Osteoblast (primary cell): ENCODE measurements around the gene NOL3. TPM values are rescaled to one million over a fixed set of nuclear protein-coding genes. Genes with fewer than 3 reads are reported as not detected.
A peak's percentile ranks its signal among the peaks of the same experiment; 100 is the strongest.

Experiments used
- DNase-seq: peaks from one replicate; pipeline ENCODE4 v3.0.0; 2011; ENCODE audit warnings: low spot score, mixed read lengths; ENCODE audit not compliant: insufficient read length; ENCODE audit errors: missing footprints
- H2AFZ ChIP-seq: 2 replicates; pipeline ENCODE4 v1.6.0; 2011; ENCODE audit warnings: mild to moderate bottlenecking, low read length
- H3K27ac ChIP-seq: 2 replicates; pipeline ENCODE4 v1.5.1; 2011; ENCODE audit warnings: mild to moderate bottlenecking, low read depth, low read length, moderate library complexity
- H3K27me3 ChIP-seq: 2 replicates; pipeline ENCODE4 v1.6.0; 2012; ENCODE audit warnings: mild to moderate bottlenecking, control low read depth, inconsistent platforms, low read length, moderate library complexity; ENCODE audit not compliant: insufficient read depth
- H3K36me3 ChIP-seq: 2 replicates; pipeline ENCODE4 v1.5.1; 2011; ENCODE audit warnings: mild to moderate bottlenecking, low read length, control low read depth, moderate library complexity; ENCODE audit not compliant: insufficient read depth
- H3K4me1 ChIP-seq: 2 replicates; pipeline ENCODE4 v1.5.1; 2011; ENCODE audit warnings: mild to moderate bottlenecking, low read length, control low read depth, moderate library complexity; ENCODE audit not compliant: insufficient read depth
- H3K4me2 ChIP-seq: 2 replicates; pipeline ENCODE4 v1.6.0; 2011; ENCODE audit warnings: mild to moderate bottlenecking, low read length; ENCODE audit not compliant: insufficient read depth
- H3K4me3 ChIP-seq: fragments of 200-600 bp; sonication (generic); 3 replicates; pipeline ENCODE4 v1.5.1; 2012; ENCODE audit warnings: mild to moderate bottlenecking, low read length, inconsistent platforms; ENCODE audit not compliant: insufficient read depth
- H3K79me2 ChIP-seq: 2 replicates; pipeline ENCODE4 v1.6.0; 2012; ENCODE audit warnings: mild to moderate bottlenecking, low read length, control low read depth, inconsistent platforms; ENCODE audit not compliant: insufficient read depth
- H3K9me3 ChIP-seq: 2 replicates; pipeline ENCODE4 v1.5.1; 2011; ENCODE audit warnings: low read depth, low read length, control low read depth
- H4K20me1 ChIP-seq: 2 replicates; pipeline ENCODE4 v1.6.0; 2012; ENCODE audit warnings: mild to moderate bottlenecking, low read length, control low read depth; ENCODE audit not compliant: insufficient read depth
- total RNA-seq: library from RNA; depleted of rRNA; stranded (reverse); fragments of >200 nt; gene quantifications from 2 replicates; pipeline ENCODE4 v1.2.3, GENCODE V29; 2012
- TF ChIP-seq, protein P1 (sequence below): IDR thresholded peaks from 2 replicates; pipeline ENCODE4 v1.5.1; 2011; ENCODE audit warnings: mild to moderate bottlenecking, low read depth, low read length, moderate library complexity; ENCODE audit errors: extremely low read depth

Gene NOL3
- total RNA-seq, 1 donor = 10.9 TPM

GRCh38 chr16:67173323-67173722, 3.0 kb downstream of the NOL3 start:
- Histone ChIP-seq H3K4me2 (peak overlapping the region; percentile 95), H3K36me3 (no peaks in the 10 kb centered on the region), H3K79me2 (no peaks in the 10 kb centered on the region), H3K27ac (peak overlapping the region; percentile 39), H3K27me3 (no peaks in the 10 kb centered on the region), H4K20me1 (peaks cover 11% of the 10 kb centered on the region), H3K4me3 (peak overlapping the region; percentile 78), H3K9me3 (no peaks in the 10 kb centered on the region), H3K4me1 (peaks cover 22% of the 10 kb centered on the region), H2AFZ (peak overlapping the region; percentile 85)
- DNase-seq = no peak
- TF ChIP-seq, protein P1, sequence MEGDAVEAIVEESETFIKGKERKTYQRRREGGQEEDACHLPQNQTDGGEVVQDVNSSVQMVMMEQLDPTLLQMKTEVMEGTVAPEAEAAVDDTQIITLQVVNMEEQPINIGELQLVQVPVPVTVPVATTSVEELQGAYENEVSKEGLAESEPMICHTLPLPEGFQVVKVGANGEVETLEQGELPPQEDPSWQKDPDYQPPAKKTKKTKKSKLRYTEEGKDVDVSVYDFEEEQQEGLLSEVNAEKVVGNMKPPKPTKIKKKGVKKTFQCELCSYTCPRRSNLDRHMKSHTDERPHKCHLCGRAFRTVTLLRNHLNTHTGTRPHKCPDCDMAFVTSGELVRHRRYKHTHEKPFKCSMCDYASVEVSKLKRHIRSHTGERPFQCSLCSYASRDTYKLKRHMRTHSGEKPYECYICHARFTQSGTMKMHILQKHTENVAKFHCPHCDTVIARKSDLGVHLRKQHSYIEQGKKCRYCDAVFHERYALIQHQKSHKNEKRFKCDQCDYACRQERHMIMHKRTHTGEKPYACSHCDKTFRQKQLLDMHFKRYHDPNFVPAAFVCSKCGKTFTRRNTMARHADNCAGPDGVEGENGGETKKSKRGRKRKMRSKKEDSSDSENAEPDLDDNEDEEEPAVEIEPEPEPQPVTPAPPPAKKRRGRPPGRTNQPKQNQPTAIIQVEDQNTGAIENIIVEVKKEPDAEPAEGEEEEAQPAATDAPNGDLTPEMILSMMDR = no peak

- Histone ChIP-seq H3K4me2 (peak overlapping the region; percentile 95), H3K36me3 (no peaks in the 10 kb centered on the region), H3K4me1 (peaks cover 22% of the 10 kb centered on the region), H2AFZ (peak overlapping the region; percentile 85), H3K27me3 (no peaks in the 10 kb centered on the region), H3K79me2 (no peaks in the 10 kb centered on the region), H3K27ac (peak overlapping the region; percentile 39), H3K4me3 (peak overlapping the region; percentile 78), H4K20me1 (peaks cover 15% of the 10 kb centered on the region), H3K9me3 (no peaks in the 10 kb centered on the region)
- TF ChIP-seq, protein P1 = peak; percentile 16
- peak; percentile 99 for DNase-seq
These were observed 3.7 kb downstream of the NOL3 start for GRCh38 chr16:67173808-67174705.

- peak overlapping the region; percentile 78 for H3K4me3 ChIP-seq
- TF ChIP-seq, protein P1 = no peak
- H3K4me2 ChIP-seq = peak overlapping the region; percentile 95
- H3K27me3 ChIP-seq = no peaks in the 10 kb centered on the region
- H4K20me1 ChIP-seq = peaks cover 22% of the 10 kb centered on the region
- H3K9me3 ChIP-seq = no peaks in the 10 kb centered on the region
- no peaks in the 10 kb centered on the region for H3K79me2 ChIP-seq
- H3K4me1 ChIP-seq = peaks cover 16% of the 10 kb centered on the region
- H2AFZ ChIP-seq = no peak overlapping the region
- DNase-seq = no peak
- H3K36me3 ChIP-seq = no peaks in the 10 kb centered on the region
- H3K27ac ChIP-seq = no peak overlapping the region
These were observed 4.4 kb downstream of the NOL3 start for GRCh38 chr16:67174706-67175231.

- Histone ChIP-seq H3K36me3 (no peaks in the 10 kb centered on the region), H3K4me2 (no peak overlapping the region), H3K4me3 (no peak overlapping the region), H2AFZ (no peak overlapping the region), H4K20me1 (peaks cover 37% of the 10 kb centered on the region), H3K79me2 (no peaks in the 10 kb centered on the region), H3K27ac (no peak overlapping the region), H3K4me1 (peaks cover 20% of the 10 kb centered on the region), H3K27me3 (no peaks in the 10 kb centered on the region), H3K9me3 (no peaks in the 10 kb centered on the region)
- no peak for DNase-seq
- TF ChIP-seq, protein P1 = no peak
These were observed 6.3 kb downstream of the NOL3 start for GRCh38 chr16:67176662-67177061.
